ENCODE data around the gene GLG1. TPM values are rescaled to one million over a fixed set of nuclear protein-coding genes. Genes with fewer than 3 reads are reported as not detected.

GLG1 gene
- total RNA-seq, 4 donors from 2014 or later: 53.0 to 272 (median 127) TPM

DNA sequence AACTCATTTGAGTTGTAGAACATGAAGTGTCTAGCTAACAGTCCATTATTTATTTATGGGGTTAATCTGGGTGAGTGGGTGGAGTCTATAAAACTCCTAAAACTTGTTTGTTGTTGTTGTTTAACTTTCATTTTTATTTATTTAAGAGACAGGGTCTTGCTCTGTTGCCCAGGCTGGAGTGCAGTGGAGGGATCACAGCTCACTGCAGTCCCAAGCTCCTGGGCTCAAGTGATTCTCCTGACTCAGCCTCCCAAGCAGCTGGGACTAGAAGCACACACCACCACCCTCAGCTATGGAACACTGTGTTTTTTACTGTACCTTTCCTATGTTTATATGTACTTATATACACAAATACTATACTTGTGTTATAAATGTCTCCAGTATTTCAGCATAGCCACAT lies 107.8 kb downstream of the GLG1 start:
- no peaks in the 10 kb centered on the region for H3K36me3 ChIP-seq
- intact Hi-C loops (cut with DNase I; ENCODE audit: low total_unique reads): no loop called here
- H3K27me3 ChIP-seq: no peaks in the 10 kb centered on the region
- H3K4me3 ChIP-seq: no peak overlapping the region
- H3K27ac ChIP-seq: no peak overlapping the region
- no peaks in the 10 kb centered on the region for H3K4me1 ChIP-seq
- no peaks in the 10 kb centered on the region for H3K9me3 ChIP-seq
- TF ChIP-seq CTCF (IDR thresholded peaks at IDR 0.05) (no peak), POLR2A (IDR thresholded peaks at IDR 0.05) (no peak)
- DNase-seq: no peak

- no peaks in the 10 kb centered on the region for H3K27me3 ChIP-seq
- no peak overlapping the region for H3K27ac ChIP-seq
- TF ChIP-seq POLR2A (IDR thresholded peaks at IDR 0.05) (no peak), CTCF (IDR thresholded peaks at IDR 0.05) (no peak)
- H3K4me1 ChIP-seq: no peaks in the 10 kb centered on the region
- no peak for DNase-seq
- no peak overlapping the region for H3K4me3 ChIP-seq
- intact Hi-C loops (cut with DNase I; ENCODE audit: low total_unique reads): no loop called here
- H3K36me3 ChIP-seq: no peaks in the 10 kb centered on the region
- no peaks in the 10 kb centered on the region for H3K9me3 ChIP-seq
Observed at GRCh38 chr16:74497761-74498160, 109.2 kb downstream of the GLG1 start.

DNA sequence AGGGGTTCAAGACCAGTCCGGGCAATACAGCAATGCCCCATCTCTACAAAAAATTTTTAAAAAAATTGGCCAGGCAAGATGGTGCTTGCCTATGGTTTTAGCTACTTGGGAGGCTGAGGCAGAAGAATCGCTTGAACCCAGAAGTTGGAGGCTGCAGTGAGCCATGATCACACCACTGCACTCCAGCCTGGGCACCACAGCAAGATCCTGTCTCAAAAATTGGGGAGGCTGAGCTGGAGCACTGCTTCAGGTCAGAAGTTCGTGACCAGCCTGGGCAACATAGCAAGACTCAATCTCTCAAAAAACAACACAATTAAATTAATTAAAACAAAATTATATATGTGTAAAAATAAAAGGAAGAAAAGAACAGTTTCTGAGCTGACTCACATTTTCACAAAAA lies 110.9 kb downstream of the GLG1 start:
- H3K27ac ChIP-seq: no peak overlapping the region
- no peaks in the 10 kb centered on the region for H3K36me3 ChIP-seq
- H3K4me1 ChIP-seq: no peaks in the 10 kb centered on the region
- no peaks in the 10 kb centered on the region for H3K27me3 ChIP-seq
- no peak overlapping the region for H3K4me3 ChIP-seq
- TF ChIP-seq CTCF (IDR thresholded peaks at IDR 0.05) (no peak), POLR2A (IDR thresholded peaks at IDR 0.05) (no peak)
- intact Hi-C loops (cut with DNase I; ENCODE audit: low total_unique reads): no loop called here
- H3K9me3 ChIP-seq: no peaks in the 10 kb centered on the region
- no peak for DNase-seq

GRCh38 chr16:74492976-74493375 lies 113.9 kb downstream of the GLG1 start:
- Histone ChIP-seq H3K27me3 (no peaks in the 10 kb centered on the region), H3K27ac (no peak overlapping the region), H3K4me1 (no peaks in the 10 kb centered on the region), H3K4me3 (no peak overlapping the region), H3K36me3 (no peaks in the 10 kb centered on the region), H3K9me3 (no peaks in the 10 kb centered on the region)
- no peak for DNase-seq
- TF ChIP-seq POLR2A (IDR thresholded peaks at IDR 0.05) (no peak), CTCF (IDR thresholded peaks at IDR 0.05) (no peak)
- intact Hi-C loops (cut with DNase I; ENCODE audit: low total_unique reads): no loop called here

GRCh38 chr16:74487634-74488495 lies 119.0 kb downstream of the GLG1 start:
- H3K9me3 ChIP-seq: no peaks in the 10 kb centered on the region
- no peak for DNase-seq
- no peak for TF ChIP-seq POLR2A (IDR thresholded peaks at IDR 0.05)
- no peak for TF ChIP-seq CTCF (IDR thresholded peaks at IDR 0.05)
- no peaks in the 10 kb centered on the region for H3K4me1 ChIP-seq
- no peaks in the 10 kb centered on the region for H3K36me3 ChIP-seq
- no peaks in the 10 kb centered on the region for H3K27me3 ChIP-seq
- H3K4me3 ChIP-seq: no peak overlapping the region
- no peak overlapping the region for H3K27ac ChIP-seq
- intact Hi-C loops (cut with DNase I; ENCODE audit: low total_unique reads): no loop called here
